Activated CD8-positive, alpha-beta memory T cell treated with anti-CD3 and anti-CD28 coated beads, Interleukin-2, amount 10 ng/mL, durations not matched to agents 7 days and 5 days (primary cell): ENCODE data around the gene SHISA3. TPM values are rescaled to one million over a fixed set of nuclear protein-coding genes. Genes with fewer than 3 reads are reported as not detected.

Experiments
- ATAC-seq: fragments of 150-1000 bp; cut with Tn5 transposase; one replicate; pipeline ENCODE4 v1.10.0; 2021; ENCODE audit warnings: moderate library complexity
- CTCF ChIA-PET: fragments of 350-600 bp; sonication (Branson Sonifier 250); formaldehyde crosslinking; loops from one replicate; lab custom pipeline; 2021; ENCODE audit warnings: antibody characterized with exemption; lab: Charles Lee
- DNase-seq: peaks from one replicate; pipeline ENCODE4 v3.0.0-alpha.2; 2020
- H3K27ac Mint-ChIP-seq: one replicate; pipeline ENCODE4 v1.8.0; 2021; ENCODE audit warnings: mild to moderate bottlenecking, mixed read lengths
- H3K27me3 Mint-ChIP-seq: one replicate; pipeline ENCODE4 v1.8.0; 2021; ENCODE audit warnings: mixed read lengths
- H3K36me3 Mint-ChIP-seq: one replicate; pipeline ENCODE4 v1.8.0; 2021; ENCODE audit warnings: mild to moderate bottlenecking, mixed read lengths
- H3K4me1 Mint-ChIP-seq: one replicate; pipeline ENCODE4 v1.8.0; 2021; ENCODE audit warnings: mixed read lengths
- H3K4me3 Mint-ChIP-seq: one replicate; pipeline ENCODE4 v1.8.0; 2021; ENCODE audit warnings: mild to moderate bottlenecking, moderate library complexity, mixed read lengths
- H3K9me3 Mint-ChIP-seq: one replicate; pipeline ENCODE4 v1.8.0; 2022; ENCODE audit warnings: low read depth, mixed read lengths
- total RNA-seq, 2 experiments: library from RNA; stranded (reverse); gene quantifications; one replicate each; pipeline ENCODE4 v1.2.3, GENCODE V29; 2021

The SHISA3 gene
- total RNA-seq, 2 experiments from 2014 or later, result 0.35 to 0.61 TPM

- CTCF ChIA-PET, result interaction anchor here (2.3 kb wide), 1 partner anchor 121 kb away, joined by 7 read pairs; no protein-coding TSS in a partner anchor
- H3K27me3 Mint-ChIP-seq, result peaks cover 80% of the 10 kb centered on the region
- H3K27ac Mint-ChIP-seq, result no peak overlapping the region
- no peaks in the 10 kb centered on the region for H3K9me3 Mint-ChIP-seq
- H3K4me1 Mint-ChIP-seq, result peaks cover 25% of the 10 kb centered on the region
- DNase-seq (peak; percentile 47), ATAC-seq (peak; percentile 67)
- peak overlapping the region; percentile 70 for H3K4me3 Mint-ChIP-seq
- H3K36me3 Mint-ChIP-seq, result no peaks in the 10 kb centered on the region
Measured at GRCh38 chr4:42398171-42398870, 1.0 kb downstream of the SHISA3 start.

GRCh38 chr4:42398871-42399331, 1.6 kb downstream of the SHISA3 start:
- CTCF ChIA-PET, result interaction anchor here (2.3 kb wide), 1 partner anchor 121 kb away, joined by 7 read pairs; no protein-coding TSS in a partner anchor
- Mint-ChIP-seq H3K36me3 (no peaks in the 10 kb centered on the region), H3K4me1 (peaks cover 25% of the 10 kb centered on the region), H3K4me3 (peak overlapping the region; percentile 70), H3K9me3 (no peaks in the 10 kb centered on the region), H3K27me3 (peaks cover 79% of the 10 kb centered on the region), H3K27ac (no peak overlapping the region)
- ATAC-seq (no peak), DNase-seq (no peak)

- Mint-ChIP-seq H3K36me3 (no peaks in the 10 kb centered on the region), H3K9me3 (no peaks in the 10 kb centered on the region), H3K27ac (no peak overlapping the region), H3K4me1 (peaks cover 25% of the 10 kb centered on the region), H3K4me3 (no peak overlapping the region), H3K27me3 (peaks cover 80% of the 10 kb centered on the region)
- CTCF ChIA-PET, result interaction anchor here (2.3 kb wide), 1 partner anchor 120 kb away, joined by 7 read pairs; no protein-coding TSS in a partner anchor
- no peak for ATAC-seq
- no peak for DNase-seq
Measured at GRCh38 chr4:42399393-42399792, 2.1 kb downstream of the SHISA3 start.

- Mint-ChIP-seq H3K27ac (no peak overlapping the region), H3K4me1 (peaks cover 25% of the 10 kb centered on the region), H3K27me3 (peaks cover 63% of the 10 kb centered on the region), H3K9me3 (no peaks in the 10 kb centered on the region), H3K4me3 (no peak overlapping the region), H3K36me3 (no peaks in the 10 kb centered on the region)
- CTCF ChIA-PET, result no interaction called here
- no peak for DNase-seq
- no peak for ATAC-seq
Measured at GRCh38 chr4:42401171-42401570, 3.9 kb downstream of the SHISA3 start.

- Mint-ChIP-seq H3K4me1 (peaks cover 4% of the 10 kb centered on the region), H3K27me3 (peaks cover 39% of the 10 kb centered on the region), H3K27ac (no peak overlapping the region), H3K9me3 (no peaks in the 10 kb centered on the region), H3K36me3 (no peaks in the 10 kb centered on the region), H3K4me3 (no peak overlapping the region)
- no peak for DNase-seq
- CTCF ChIA-PET, result no interaction called here
- no peak for ATAC-seq
Measured at GRCh38 chr4:42404001-42404400, 6.7 kb downstream of the SHISA3 start.

- no peaks in the 10 kb centered on the region for H3K27me3 Mint-ChIP-seq
- peaks cover 7% of the 10 kb centered on the region for H3K36me3 Mint-ChIP-seq
- H3K4me3 Mint-ChIP-seq, result no peak overlapping the region
- no peaks in the 10 kb centered on the region for H3K4me1 Mint-ChIP-seq
- CTCF ChIA-PET, result no interaction called here
- no peak overlapping the region for H3K27ac Mint-ChIP-seq
- DNase-seq (no peak), ATAC-seq (no peak)
- no peaks in the 10 kb centered on the region for H3K9me3 Mint-ChIP-seq
Measured at GRCh38 chr4:42410446-42410845, 13.2 kb downstream of the SHISA3 start.

- no peak for DNase-seq
- H3K4me1 Mint-ChIP-seq, result no peaks in the 10 kb centered on the region
Measured at GRCh38 chr4:42411803-42412202, 14.5 kb downstream of the SHISA3 start.

GRCh38 chr4:42412251-42412650, 15.0 kb downstream of the SHISA3 start:
- Mint-ChIP-seq H3K9me3 (no peaks in the 10 kb centered on the region), H3K4me1 (no peaks in the 10 kb centered on the region), H3K27me3 (no peaks in the 10 kb centered on the region), H3K4me3 (no peak overlapping the region), H3K27ac (no peak overlapping the region), H3K36me3 (peaks cover 7% of the 10 kb centered on the region)
- CTCF ChIA-PET, result no interaction called here
- ATAC-seq (no peak), DNase-seq (no peak)

More at GRCh38 chr4:42411803-42412202, 14.5 kb downstream of the SHISA3 start:
- Mint-ChIP-seq H3K9me3 (no peaks in the 10 kb centered on the region), H3K27me3 (no peaks in the 10 kb centered on the region), H3K27ac (no peak overlapping the region), H3K36me3 (peaks cover 7% of the 10 kb centered on the region), H3K4me3 (no peak overlapping the region)
- no peak for ATAC-seq
- CTCF ChIA-PET, result no interaction called here

- DNase-seq, result no peak
- Mint-ChIP-seq H3K9me3 (no peaks in the 10 kb centered on the region), H3K36me3 (peaks cover 10% of the 10 kb centered on the region), H3K27me3 (no peaks in the 10 kb centered on the region), H3K4me3 (no peak overlapping the region), H3K4me1 (no peaks in the 10 kb centered on the region), H3K27ac (no peak overlapping the region)
- no peak for ATAC-seq
- CTCF ChIA-PET, result no interaction called here
Measured at GRCh38 chr4:42415281-42415680, 18.0 kb downstream of the SHISA3 start.

- CTCF ChIA-PET, result no interaction called here
- Mint-ChIP-seq H3K27ac (no peak overlapping the region), H3K9me3 (no peaks in the 10 kb centered on the region), H3K36me3 (peaks cover 11% of the 10 kb centered on the region), H3K4me3 (no peak overlapping the region), H3K27me3 (no peaks in the 10 kb centered on the region), H3K4me1 (no peaks in the 10 kb centered on the region)
- no peak for DNase-seq
- no peak for ATAC-seq
Measured at GRCh38 chr4:42416017-42416416, 18.7 kb downstream of the SHISA3 start.

GRCh38 chr4:42417550-42417949, 20.3 kb downstream of the SHISA3 start:
- peaks cover 16% of the 10 kb centered on the region for H3K36me3 Mint-ChIP-seq
- CTCF ChIA-PET, result interaction anchor here (1.4 kb wide), 1 partner anchor 102 kb away, joined by 5 read pairs; no protein-coding TSS in a partner anchor
- no peak for ATAC-seq
- no peak overlapping the region for H3K27ac Mint-ChIP-seq
- H3K9me3 Mint-ChIP-seq, result no peaks in the 10 kb centered on the region
- H3K4me1 Mint-ChIP-seq, result no peaks in the 10 kb centered on the region
- H3K27me3 Mint-ChIP-seq, result no peaks in the 10 kb centered on the region
- no peak for DNase-seq
- H3K4me3 Mint-ChIP-seq, result no peak overlapping the region

GRCh38 chr4:42420140-42420539, 22.9 kb downstream of the SHISA3 start:
- no peak overlapping the region for H3K4me3 Mint-ChIP-seq
- no peaks in the 10 kb centered on the region for H3K4me1 Mint-ChIP-seq
- ATAC-seq (no peak), DNase-seq (no peak)
- CTCF ChIA-PET, result no interaction called here
- H3K36me3 Mint-ChIP-seq, result peaks cover 16% of the 10 kb centered on the region
- H3K27ac Mint-ChIP-seq, result no peak overlapping the region
- no peaks in the 10 kb centered on the region for H3K27me3 Mint-ChIP-seq
- no peaks in the 10 kb centered on the region for H3K9me3 Mint-ChIP-seq

- ATAC-seq (no peak), DNase-seq (no peak)
- no peaks in the 10 kb centered on the region for H3K27me3 Mint-ChIP-seq
- H3K4me3 Mint-ChIP-seq, result no peak overlapping the region
- H3K27ac Mint-ChIP-seq, result no peak overlapping the region
- CTCF ChIA-PET, result interaction anchor here (0.9 kb wide), 1 partner anchor 27 kb away, joined by 3 read pairs; no protein-coding TSS in a partner anchor
- peaks cover 14% of the 10 kb centered on the region for H3K36me3 Mint-ChIP-seq
- H3K4me1 Mint-ChIP-seq, result peaks cover 6% of the 10 kb centered on the region
- no peaks in the 10 kb centered on the region for H3K9me3 Mint-ChIP-seq
Measured at GRCh38 chr4:42425146-42426065, 28.1 kb downstream of the SHISA3 start.
